HFF-Myc (cell line): Measurements from ENCODE around the gene FZD10.

Experiments
- DNase-seq: peaks from one replicate; pipeline ENCODE4 v3.0.0-alpha.2; 2011; ENCODE audit warnings: low read depth; ENCODE audit errors: extremely low read depth
- H3K4me3 ChIP-seq: replicated peaks from 2 replicates; pipeline ENCODE4 v1.5.1; 2011; ENCODE audit warnings: low read depth, mild to moderate bottlenecking, control low read depth, low read length
- TF ChIP-seq, protein P1 (sequence below): IDR thresholded peaks from 2 replicates; pipeline ENCODE4 v1.5.1; 2012; ENCODE audit warnings: mild to moderate bottlenecking, low read depth, low read length, control low read depth; ENCODE audit errors: missing control alignments

The FZD10 gene

DNA sequence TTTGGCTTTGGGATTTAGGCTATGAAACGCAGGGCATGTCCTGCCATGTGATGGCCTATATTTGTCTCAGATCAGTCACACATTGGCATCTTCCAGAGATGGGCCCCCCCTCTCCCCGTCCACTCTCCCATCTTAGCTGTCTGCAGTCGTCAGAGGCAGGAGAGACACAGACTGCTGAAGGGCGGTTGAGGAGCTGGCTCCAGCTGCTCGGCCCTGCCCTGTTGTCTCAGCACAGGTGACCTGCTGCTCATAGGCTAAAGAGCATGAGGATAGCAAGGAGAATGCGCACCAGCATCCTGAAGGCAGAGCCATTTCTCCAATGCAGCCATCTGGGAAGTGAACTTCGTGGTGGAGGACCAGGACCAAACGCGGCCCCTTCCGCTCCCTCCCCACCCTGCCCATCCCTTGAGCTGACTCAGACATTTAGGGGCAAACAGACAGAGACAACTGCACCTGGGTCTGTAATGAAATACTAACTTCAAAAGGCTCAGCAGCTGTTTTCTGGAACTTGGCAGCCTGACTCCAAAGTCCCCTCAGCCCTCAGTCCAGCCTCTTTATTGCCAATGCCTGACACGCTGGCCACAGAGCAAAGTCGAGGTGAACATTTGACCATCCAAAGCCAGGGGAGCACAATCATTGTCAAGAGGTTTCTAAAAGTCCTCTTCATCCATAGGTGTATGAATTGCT, 22.3 kb downstream of the FZD10 start:
- TF ChIP-seq, protein P1, sequence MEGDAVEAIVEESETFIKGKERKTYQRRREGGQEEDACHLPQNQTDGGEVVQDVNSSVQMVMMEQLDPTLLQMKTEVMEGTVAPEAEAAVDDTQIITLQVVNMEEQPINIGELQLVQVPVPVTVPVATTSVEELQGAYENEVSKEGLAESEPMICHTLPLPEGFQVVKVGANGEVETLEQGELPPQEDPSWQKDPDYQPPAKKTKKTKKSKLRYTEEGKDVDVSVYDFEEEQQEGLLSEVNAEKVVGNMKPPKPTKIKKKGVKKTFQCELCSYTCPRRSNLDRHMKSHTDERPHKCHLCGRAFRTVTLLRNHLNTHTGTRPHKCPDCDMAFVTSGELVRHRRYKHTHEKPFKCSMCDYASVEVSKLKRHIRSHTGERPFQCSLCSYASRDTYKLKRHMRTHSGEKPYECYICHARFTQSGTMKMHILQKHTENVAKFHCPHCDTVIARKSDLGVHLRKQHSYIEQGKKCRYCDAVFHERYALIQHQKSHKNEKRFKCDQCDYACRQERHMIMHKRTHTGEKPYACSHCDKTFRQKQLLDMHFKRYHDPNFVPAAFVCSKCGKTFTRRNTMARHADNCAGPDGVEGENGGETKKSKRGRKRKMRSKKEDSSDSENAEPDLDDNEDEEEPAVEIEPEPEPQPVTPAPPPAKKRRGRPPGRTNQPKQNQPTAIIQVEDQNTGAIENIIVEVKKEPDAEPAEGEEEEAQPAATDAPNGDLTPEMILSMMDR: no peak
- no peak overlapping the region for H3K4me3 ChIP-seq
- DNase-seq: no peak

DNA sequence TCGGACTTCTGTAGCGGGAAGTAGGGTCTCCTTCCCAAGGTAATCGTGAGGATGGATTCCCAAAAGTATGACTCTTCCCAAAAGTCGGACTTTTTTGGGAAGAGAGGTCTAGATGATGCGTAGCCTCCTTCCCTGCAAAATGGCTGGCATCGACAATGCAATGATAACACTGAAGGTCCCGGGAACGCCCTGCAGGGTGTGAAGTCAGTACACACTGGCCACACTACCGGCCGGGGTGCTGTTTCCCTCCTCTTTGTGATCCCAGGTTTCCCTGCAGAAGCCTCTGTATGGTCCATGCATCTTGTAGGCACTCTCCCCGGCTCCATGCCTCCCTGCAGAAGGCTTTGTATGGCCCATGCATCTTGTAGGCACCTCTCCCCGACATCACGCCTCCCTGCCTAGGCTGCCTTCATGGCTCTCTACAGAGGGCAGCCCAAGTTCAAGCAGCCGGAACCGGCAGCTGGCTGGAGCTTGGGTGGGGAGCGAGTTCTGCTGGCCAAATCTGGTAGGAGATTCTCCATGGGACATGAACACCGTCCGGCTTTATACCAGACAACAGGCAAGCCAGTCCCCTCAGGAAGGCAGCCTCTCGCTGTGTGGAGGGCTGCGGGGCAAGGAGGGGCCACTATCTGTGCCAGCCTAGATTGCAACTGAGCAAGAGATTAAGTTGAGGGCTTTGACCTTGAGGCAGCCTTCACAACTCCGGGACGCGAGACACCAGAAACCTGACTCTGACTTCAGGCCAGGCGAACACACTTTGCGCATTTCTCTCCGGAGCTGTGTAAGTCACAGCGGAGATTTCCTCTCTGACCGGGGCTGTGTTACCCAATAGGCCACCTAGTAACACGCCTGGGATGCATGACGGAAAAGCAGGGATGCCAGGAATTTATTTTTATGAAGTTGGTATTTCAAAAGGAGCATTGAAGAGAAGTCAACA, 23.5 kb downstream of the FZD10 start:
- H3K4me3 ChIP-seq: no peak overlapping the region
- TF ChIP-seq, protein P1: no peak
- DNase-seq: no peak

DNA sequence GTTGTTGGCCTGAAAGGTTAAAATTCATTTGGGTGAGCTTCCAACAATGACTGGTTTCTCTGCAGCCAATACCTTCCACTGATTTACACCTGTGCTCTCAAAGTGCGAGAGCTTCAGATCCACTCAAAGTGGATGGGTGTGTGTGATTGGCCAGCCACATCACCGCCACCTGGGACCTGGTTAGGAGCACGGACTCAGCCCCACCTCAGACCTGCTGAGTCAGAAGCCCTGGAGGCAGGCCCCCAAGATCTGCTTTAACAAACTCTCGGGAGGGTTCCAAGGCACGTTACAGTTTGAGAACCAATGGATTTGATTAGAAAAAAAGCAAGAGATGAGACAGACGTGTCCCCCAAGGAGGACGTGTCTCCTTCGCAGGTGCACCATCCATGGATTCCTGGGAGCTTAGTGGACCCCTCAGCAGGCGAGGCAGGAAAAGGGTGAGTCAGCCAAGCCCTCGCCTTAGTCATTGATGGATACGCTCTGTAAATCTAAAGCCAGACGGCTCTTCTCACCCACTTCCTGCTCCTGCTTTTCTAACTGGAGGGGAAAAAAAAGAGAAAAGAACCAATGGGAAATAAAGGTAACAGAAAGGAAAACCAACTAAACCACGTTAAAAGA, 24.5 kb downstream of the FZD10 start:
- TF ChIP-seq, protein P1: no peak
- no peak for DNase-seq
- H3K4me3 ChIP-seq: no peak overlapping the region

DNA sequence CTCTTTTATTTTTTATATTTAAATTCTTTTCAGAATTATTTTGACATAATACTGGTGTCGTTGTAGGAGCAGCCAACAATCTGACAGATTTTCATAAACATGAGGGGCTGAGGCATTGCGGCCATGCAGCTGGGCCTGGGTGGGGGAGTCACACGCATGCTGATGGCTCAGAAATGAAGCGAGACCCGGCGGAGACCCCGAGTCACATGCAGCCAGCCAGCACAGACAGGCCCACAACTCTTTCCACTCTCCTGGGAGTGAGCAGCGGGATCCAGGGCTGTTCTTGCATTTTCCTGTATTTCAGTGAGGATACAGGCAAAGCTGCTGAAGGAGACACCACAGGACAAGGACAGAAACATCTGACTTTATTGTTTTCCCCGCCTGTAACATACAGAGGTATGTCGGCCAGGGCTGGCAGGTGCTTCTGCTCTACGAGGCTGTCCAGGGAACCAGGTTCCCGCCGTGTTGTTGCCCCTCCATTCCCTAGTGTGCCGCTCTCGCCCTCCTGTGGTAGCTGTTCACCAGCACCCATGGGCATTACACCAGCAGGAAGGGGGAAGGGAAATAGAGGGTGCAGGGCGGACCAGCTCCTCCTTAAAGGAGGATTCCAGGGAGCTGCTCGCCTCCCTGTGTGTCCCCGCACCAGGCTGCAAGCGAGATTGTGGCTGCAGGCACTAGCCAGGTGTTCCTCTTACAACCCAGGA, 30.5 kb downstream of the FZD10 start:
- TF ChIP-seq, protein P1: no peak
- no peak overlapping the region for H3K4me3 ChIP-seq
- no peak for DNase-seq

DNA sequence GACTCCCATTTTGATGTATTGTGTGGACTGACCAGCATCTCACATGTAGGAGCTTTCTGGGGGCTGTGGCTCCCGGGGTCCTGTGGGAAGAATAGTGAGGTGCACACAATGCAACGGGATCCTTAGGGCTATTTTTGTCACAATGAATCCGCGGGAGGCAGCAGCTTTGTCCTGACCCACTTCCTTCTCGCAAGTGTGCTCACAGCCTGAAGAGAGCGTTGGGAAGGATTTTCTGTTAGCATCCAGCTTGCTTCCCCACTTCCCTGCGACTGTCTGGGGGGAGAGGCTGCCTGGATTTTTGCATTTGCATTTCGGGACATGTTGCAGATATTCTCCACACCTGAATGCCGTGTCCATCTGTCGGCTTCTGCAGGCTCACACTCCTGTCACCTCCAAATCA, 31.9 kb downstream of the FZD10 start:
- TF ChIP-seq, protein P1: no peak
- DNase-seq: no peak

DNA sequence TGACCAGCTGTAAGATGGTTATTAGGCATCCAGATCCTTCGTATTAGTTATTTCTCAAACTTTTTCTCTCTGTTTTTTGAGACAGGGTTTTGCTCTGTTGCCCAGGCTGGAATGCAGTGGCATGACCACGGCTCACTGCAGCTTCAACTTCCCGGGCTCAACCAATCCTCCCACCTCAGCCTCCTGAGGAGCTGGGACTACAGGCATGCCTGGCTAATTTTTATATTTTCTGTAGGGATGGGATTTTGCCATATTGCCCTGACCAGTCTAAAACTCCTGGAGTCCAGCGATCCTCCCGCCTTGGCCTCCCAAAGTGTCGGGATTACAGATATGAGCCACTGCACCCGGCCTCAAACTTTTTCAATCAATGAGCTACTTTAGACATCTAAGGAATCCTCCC, 33.1 kb downstream of the FZD10 start:
- H3K4me3 ChIP-seq: no peak overlapping the region
- no peak for DNase-seq
- TF ChIP-seq, protein P1: no peak

More for the DNA sequence above, 31.9 kb downstream of the FZD10 start:
- no peak overlapping the region for H3K4me3 ChIP-seq
